ENCODE data around the gene GMCL2. TPM values are rescaled to one million over a fixed set of nuclear protein-coding genes. Genes with fewer than 3 reads are reported as not detected.

The GMCL2 gene
- total and polyA plus RNA-seq, 9 of the 15 experiments (the other 6 are each of a cell fraction or from before 2014, with no cell fraction given), result 0.04 TPM; not detected in 8

DNA sequence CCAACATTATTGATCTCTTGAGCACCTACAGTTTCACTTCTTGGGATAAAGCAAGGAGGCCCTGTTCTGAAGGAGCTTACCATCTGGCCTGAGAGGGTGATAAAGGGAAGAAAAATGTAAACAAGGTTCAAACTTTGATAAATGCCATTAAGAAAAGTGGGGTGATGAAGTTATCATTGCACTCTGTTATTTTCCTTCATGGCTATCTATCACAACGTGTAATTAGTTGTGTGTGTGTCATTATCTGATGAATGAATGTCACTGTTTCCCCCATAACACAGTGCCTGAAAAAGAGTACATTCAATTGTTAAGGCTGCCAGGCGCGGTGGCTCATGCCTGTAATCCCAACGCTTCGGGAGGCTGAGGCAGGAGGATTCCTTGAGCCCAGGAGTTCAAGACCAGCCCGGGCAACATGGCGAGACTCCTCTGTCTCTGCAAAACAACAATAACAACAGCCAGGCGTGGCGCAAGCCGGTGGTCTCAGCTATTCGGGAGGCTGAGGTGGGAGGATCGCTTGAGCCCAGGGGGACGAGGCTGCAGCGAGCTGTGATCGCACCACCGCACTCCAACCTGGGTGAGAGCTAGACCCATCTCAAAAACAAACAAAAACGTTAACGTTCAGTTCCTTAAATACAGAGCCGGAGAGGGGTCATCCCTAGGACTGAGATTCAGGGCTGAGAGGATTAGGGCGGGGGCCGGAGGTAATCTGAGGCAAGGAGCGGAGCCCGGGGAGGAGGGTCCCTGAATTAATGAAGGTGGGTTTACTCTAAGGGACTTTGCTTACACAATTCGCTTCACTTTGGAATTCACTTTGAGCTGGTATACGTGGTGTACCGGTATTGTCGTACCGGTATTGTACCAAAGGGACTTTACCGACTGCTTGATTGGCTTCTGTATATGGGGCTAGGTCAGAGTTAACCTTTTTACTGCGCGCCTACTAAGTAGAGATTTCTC, 34.4 kb downstream of the GMCL2 start (continued):
- TF ChIP-seq, protein P1, sequence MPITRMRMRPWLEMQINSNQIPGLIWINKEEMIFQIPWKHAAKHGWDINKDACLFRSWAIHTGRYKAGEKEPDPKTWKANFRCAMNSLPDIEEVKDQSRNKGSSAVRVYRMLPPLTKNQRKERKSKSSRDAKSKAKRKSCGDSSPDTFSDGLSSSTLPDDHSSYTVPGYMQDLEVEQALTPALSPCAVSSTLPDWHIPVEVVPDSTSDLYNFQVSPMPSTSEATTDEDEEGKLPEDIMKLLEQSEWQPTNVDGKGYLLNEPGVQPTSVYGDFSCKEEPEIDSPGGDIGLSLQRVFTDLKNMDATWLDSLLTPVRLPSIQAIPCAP (CRISPR knock-in tag; IDR thresholded peaks at IDR 0.05; ENCODE audit: borderline replicate concordance), result no peak
- TF ChIP-seq, protein P2, sequence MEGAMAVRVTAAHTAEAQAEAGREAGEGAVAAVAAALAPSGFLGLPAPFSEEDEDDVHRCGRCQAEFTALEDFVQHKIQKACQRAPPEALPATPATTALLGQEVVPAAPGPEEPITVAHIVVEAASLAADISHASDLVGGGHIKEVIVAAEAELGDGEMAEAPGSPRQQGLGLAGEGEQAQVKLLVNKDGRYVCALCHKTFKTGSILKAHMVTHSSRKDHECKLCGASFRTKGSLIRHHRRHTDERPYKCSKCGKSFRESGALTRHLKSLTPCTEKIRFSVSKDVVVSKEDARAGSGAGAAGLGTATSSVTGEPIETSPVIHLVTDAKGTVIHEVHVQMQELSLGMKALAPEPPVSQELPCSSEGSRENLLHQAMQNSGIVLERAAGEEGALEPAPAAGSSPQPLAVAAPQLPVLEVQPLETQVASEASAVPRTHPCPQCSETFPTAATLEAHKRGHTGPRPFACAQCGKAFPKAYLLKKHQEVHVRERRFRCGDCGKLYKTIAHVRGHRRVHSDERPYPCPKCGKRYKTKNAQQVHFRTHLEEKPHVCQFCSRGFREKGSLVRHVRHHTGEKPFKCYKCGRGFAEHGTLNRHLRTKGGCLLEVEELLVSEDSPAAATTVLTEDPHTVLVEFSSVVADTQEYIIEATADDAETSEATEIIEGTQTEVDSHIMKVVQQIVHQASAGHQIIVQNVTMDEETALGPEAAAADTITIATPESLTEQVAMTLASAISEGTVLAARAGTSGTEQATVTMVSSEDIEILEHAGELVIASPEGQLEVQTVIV (CRISPR knock-in tag; IDR thresholded peaks at IDR 0.05; ENCODE audit: borderline replicate concordance), result no peak

Data from K562 (cell line).